Dermis microvascular lymphatic vessel endothelial cell (primary cell): ENCODE results near the gene A2M. TPM values are rescaled to one million over a fixed set of nuclear protein-coding genes. Genes with fewer than 3 reads are reported as not detected.

Source experiments
- DNase-seq, 2 donors: peaks; one replicate each; pipeline versions ENCODE4 v3.0.0 to v3.0.0-alpha.2; 2010; ENCODE audit warnings: low read depth in 2 of 2
- total RNA-seq: library from RNA; depleted of rRNA; stranded (reverse); fragments of >200 nt; gene quantifications from 2 replicates; pipeline ENCODE4 v1.2.1, GENCODE V29; 2014

The A2M gene
- total RNA-seq, 1 donor from 2014 or later = 13.5 TPM

DNA sequence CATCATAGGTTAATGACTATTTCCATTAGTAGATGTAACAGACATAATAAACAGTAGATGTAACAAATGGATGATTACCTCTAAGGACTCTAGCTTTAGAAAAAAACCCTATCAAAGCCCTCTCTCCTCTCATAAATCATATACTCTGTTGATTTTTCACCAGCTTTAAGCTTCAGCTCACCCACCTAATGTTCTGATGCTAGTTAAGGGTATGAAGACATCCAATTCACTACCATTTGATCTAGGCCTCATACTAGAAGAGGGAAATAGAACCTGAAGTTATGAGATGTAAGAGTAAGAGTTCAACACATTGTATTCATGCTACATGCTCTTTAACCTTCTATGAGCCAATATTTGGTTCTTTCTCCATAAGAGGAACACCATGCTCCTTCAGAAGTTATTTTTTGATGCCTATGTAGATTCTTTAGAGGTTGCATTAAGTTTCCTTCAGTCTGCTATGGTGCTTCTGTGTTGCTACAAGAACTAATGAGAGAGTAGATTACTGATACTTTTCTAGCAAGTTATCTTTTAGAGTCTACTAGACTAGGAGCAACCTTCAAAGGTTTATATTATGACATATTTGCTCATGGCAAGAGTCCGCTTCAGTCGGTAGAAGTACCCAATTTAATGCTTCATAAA lies 16.0 kb downstream of the A2M start:
- no peak for DNase-seq

- no peak for DNase-seq
These were observed 17.2 kb downstream of the A2M start for GRCh38 chr12:9098463-9099026.

GRCh38 chr12:9098115-9098452 lies 17.6 kb downstream of the A2M start:
- no peak for DNase-seq

DNA sequence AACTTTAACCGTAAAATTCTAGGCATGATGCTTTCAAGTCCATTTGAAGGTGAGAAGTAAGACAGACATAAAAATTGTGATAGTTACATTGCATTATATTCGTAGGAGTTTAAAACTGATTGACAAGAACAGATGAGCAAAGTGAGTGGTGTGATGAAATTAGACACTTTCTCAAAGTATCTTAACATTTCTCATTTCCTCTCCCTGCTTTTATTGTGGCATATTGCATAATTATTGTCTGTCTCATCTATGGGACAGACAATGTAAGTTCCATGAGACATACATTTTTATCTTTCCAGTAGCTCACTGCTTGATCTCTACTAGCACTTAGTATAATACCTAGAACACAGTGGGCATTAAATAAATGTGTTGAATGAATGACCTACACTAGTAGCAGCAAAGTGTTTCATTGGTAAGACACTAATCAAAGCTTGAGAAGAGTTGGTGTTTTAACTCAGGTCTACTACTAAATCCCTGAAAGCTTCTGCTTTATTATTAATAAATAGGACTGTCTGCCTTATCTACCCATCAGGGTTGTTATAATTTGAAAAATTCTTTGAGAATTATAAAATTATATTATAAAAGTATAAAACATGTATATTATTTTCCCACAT lies 19.0 kb downstream of the A2M start:
- no peak for DNase-seq

- DNase-seq = no peak
These were observed 20.4 kb downstream of the A2M start for GRCh38 chr12:9095322-9095721.

DNA sequence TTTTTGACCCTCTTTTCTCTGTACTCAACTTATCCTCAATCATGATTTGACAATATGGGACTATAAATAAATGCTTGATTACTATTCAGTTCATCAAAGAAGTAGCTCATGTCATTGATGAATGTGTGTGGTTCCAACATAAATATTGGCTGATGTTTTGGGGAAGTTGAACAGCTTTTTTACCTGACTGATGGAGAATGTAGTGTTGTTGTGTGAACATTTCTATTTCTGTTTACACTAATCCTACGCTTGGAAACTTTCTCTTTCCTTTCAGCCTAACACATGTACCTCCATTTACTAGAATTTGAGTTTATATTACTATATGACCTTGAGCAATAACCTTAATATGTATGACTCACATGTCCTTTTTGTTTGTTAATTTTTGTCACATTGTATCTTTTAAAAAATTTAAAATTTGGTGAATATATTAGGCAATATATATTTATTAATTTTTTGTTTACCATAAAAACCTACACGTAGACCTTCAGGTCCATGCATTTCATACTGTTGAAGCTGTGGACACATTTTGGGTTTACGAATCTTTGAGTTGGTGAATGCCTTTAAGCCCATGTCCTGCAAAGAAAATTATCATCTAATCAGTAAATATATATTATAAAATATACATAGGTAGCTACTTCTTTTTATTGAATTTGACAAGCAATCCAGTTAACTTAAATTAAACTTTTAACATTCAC lies 21.1 kb downstream of the A2M start:
- DNase-seq = no peak

- no peak for DNase-seq
These were observed 23.7 kb downstream of the A2M start for GRCh38 chr12:9091891-9092598.

DNA sequence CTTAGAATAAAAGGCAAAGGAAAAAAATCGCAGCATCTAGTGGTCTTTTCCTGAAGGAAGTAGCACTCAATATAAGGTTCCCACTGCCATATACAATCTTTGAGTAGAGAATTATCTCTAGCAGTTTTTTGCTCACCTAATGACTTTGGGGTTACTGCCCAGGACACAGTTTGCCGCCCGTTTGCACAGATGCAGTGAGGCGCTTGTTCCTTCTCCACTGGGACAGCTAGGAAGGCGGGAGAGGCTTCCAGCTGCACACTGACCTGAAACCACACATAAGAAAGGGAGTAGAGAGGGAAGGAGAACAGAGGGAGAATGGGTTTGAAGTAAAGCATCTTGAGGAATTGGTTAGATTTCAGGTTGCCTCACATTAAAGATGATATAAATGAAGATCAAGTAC lies 25.5 kb downstream of the A2M start:
- DNase-seq = no peak

GRCh38 chr12:9087087-9087835 lies 28.5 kb downstream of the A2M start:
- DNase-seq = no peak

GRCh38 chr12:9086087-9086486 lies 29.6 kb downstream of the A2M start:
- no peak for DNase-seq

DNA sequence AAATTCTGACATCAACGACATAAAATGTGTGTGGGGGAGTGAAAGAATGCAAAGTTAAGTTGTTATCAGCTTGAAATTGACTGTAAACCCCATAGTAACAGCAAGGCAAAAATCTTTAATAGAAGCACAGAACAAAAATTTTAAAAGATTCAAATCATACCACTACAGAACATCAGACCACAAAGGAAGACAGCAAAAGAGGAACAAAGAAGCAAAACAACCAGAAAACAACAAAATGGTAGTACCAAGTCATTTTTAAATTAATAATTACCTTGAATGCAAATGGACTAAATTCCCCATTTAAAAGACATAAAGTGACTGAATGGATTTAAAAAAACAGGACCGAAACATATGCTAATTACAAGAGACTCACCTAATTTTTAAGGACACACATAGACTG lies 31.3 kb downstream of the A2M start:
- DNase-seq = no peak

DNA sequence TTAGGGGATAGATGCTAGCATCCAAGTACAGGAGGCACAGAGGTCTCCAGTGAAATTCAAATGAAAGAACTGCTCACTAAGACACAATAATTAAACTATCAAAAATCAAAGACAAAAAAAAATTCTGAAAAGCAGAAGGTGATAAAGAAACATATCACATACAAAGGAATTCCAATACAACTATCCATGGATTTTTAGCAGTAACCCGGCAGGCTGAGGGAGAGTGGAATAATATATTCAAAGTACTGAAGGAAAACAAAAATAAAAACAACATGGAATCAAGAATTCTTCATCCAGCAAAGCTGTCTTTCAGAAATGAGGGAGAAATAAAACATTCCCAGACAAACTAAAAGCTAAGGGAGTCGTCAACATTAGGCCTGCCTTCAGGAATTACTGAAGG lies 31.9 kb downstream of the A2M start:
- no peak for DNase-seq

DNA sequence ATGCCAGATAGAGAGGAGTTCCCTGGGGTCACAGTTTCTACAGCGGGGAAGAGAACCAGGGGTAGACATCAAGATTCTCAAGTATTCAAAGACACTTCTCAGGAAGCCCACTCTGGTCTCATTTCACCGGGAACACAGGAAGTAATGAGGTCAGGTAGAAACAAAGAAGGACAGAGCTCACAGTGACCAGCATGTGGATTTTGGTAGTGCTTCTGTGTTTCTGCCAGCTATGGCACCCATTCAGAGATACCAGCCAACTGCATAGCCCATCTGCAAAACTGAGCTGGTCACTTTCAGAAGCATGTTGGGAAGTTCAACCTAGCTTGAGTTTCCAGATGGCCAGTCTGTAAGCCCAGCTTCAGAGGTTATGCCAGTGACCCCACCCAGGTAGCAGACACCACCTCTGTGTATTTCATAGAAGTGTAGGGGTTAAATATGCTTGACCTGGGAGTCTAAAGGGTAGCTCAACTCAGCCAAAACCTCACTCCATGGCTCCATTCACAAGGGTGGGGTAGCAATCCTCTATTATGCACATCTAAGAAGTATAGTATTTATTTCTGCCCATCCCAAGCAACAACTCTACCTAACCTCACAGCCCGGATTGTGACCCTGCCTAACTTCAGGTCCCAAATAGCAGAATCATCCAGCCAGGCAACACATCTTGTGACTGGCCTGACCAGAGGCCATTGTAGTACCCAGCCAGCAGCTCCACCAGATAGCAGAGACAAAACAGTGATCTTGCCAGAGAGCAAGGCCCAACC lies 33.9 kb downstream of the A2M start:
- no peak for DNase-seq

DNA sequence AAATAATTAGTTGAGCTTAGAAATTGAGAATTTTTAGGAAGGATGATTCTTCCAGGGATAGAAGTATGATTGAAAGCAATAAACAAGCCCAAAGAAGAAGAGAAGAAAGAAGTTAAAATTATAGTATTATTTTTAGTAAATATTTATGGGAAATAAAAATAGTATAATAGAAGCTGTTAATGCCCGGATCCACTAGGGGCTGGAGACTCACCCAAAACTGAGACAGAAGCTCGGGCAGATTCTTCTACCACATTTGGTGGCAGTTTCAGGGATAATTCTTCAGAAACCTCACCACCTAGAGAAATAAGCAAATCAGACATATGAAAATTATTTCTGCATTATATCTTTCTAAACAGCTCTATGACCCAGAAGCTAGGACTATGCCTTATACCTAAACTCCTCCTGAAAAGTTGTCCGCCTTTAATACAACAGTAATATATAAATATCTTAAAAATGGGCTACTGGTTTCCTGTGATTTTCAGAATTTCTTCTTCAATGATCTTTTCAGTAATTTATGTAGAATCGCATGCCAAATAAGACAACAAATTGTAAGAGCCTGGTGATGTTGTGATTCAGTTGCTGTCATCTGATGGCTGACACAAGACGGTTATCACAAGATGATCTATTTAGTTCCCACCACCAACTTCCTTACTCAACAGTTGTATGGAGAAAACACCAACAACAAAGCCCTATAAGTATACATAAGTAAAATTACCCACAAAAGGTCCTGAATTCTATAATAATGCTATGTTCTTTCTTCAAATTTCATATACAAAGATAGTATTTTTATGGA lies 35.6 kb downstream of the A2M start:
- no peak for DNase-seq

- no peak for DNase-seq
These were observed 36.6 kb downstream of the A2M start for GRCh38 chr12:9079082-9079481.

GRCh38 chr12:9077152-9078031 lies 38.3 kb downstream of the A2M start:
- DNase-seq = no peak

DNA sequence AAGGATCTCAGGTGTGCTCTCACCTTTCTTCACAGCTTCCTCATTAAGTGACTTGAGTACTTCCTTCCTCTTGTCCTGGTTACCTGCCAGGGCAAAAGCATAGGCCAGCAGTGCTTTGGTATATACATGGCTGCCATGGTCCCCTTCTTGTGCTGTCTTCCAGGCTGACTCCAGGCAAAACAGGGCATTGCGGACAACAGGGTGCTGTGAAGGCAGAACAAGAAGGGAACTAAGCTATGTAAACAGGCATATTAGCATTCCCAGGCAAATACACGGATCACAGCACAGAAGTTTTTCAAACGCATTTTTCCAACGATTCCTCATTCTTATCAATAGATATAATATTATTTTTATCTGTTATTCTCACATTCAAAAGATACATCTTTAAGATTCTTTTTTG lies 39.0 kb downstream of the A2M start:
- no peak for DNase-seq

DNA sequence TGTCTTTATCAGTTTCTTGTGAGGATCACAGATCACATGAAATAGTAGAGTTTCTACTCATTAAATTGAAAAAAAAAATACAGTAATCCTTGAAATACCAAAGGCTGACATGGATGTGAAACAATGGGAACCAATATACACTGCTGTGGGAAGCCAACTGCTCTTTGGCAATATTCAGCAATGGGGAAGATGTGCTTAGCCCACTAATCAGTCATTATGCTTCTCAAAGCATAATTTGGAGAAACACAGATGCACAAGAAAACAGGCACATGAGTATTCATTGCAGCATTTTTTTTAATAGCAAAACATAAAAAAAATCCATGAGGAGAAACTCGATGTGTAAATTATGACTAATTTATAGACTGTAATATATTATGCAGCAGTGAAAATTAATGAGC lies 40.6 kb downstream of the A2M start:
- no peak for DNase-seq
